ENCODE measurements around the gene TTC27. TPM values are rescaled to one million over a fixed set of nuclear protein-coding genes. Genes with fewer than 3 reads are reported as not detected.

Gene TTC27
- total RNA-seq, 1 donor = 10.8 TPM

- no peaks in the 10 kb centered on the region for H3K9me3 ChIP-seq (ENCODE audit: low read depth, low read length)
- no peaks in the 10 kb centered on the region for H3K27me3 ChIP-seq (ENCODE audit: insufficient read depth, low read length)
- no peak overlapping the region for H3K4me3 ChIP-seq (ENCODE audit: low read length)
- H3K4me1 ChIP-seq (ENCODE audit: insufficient read depth, low read length) = no peaks in the 10 kb centered on the region
Observed at GRCh38 chr2:32701806-32702205, 74.0 kb downstream of the TTC27 start.

- Histone ChIP-seq H3K27me3 (ENCODE audit: insufficient read depth, low read length) (no peaks in the 10 kb centered on the region), H3K9me3 (ENCODE audit: low read depth, low read length) (no peaks in the 10 kb centered on the region), H3K4me1 (ENCODE audit: insufficient read depth, low read length) (no peaks in the 10 kb centered on the region), H3K4me3 (ENCODE audit: low read length) (no peak overlapping the region)
Observed at GRCh38 chr2:32702303-32703064, 74.6 kb downstream of the TTC27 start.

GRCh38 chr2:32706815-32707579 lies 79.1 kb downstream of the TTC27 start:
- H3K27me3 ChIP-seq (ENCODE audit: insufficient read depth, low read length) = no peaks in the 10 kb centered on the region
- H3K4me1 ChIP-seq (ENCODE audit: insufficient read depth, low read length) = peaks cover 3% of the 10 kb centered on the region
- no peaks in the 10 kb centered on the region for H3K9me3 ChIP-seq (ENCODE audit: low read depth, low read length)
- no peak overlapping the region for H3K4me3 ChIP-seq (ENCODE audit: low read length)

GRCh38 chr2:32711219-32711618 lies 83.4 kb downstream of the TTC27 start:
- peaks cover 3% of the 10 kb centered on the region for H3K4me1 ChIP-seq (ENCODE audit: insufficient read depth, low read length)
- no peak overlapping the region for H3K4me3 ChIP-seq (ENCODE audit: low read length)
- H3K9me3 ChIP-seq (ENCODE audit: low read depth, low read length) = no peaks in the 10 kb centered on the region
- H3K27me3 ChIP-seq (ENCODE audit: insufficient read depth, low read length) = no peaks in the 10 kb centered on the region

- Histone ChIP-seq H3K9me3 (ENCODE audit: low read depth, low read length) (no peaks in the 10 kb centered on the region), H3K4me3 (ENCODE audit: low read length) (no peak overlapping the region), H3K4me1 (ENCODE audit: insufficient read depth, low read length) (peaks cover 3% of the 10 kb centered on the region), H3K27me3 (ENCODE audit: insufficient read depth, low read length) (no peaks in the 10 kb centered on the region)
Observed at GRCh38 chr2:32711908-32712501, 84.2 kb downstream of the TTC27 start.

- Histone ChIP-seq H3K27me3 (ENCODE audit: insufficient read depth, low read length) (no peaks in the 10 kb centered on the region), H3K9me3 (ENCODE audit: low read depth, low read length) (no peaks in the 10 kb centered on the region), H3K4me1 (ENCODE audit: insufficient read depth, low read length) (peaks cover 6% of the 10 kb centered on the region), H3K4me3 (ENCODE audit: low read length) (no peak overlapping the region)
Observed at GRCh38 chr2:32712870-32713269, 85.0 kb downstream of the TTC27 start.

GRCh38 chr2:32714521-32714920 lies 86.7 kb downstream of the TTC27 start:
- no peak overlapping the region for H3K4me3 ChIP-seq (ENCODE audit: low read length)
- H3K4me1 ChIP-seq (ENCODE audit: insufficient read depth, low read length) = peaks cover 6% of the 10 kb centered on the region
- no peaks in the 10 kb centered on the region for H3K27me3 ChIP-seq (ENCODE audit: insufficient read depth, low read length)
- no peaks in the 10 kb centered on the region for H3K9me3 ChIP-seq (ENCODE audit: low read depth, low read length)

- Histone ChIP-seq H3K4me1 (ENCODE audit: insufficient read depth, low read length) (peaks cover 6% of the 10 kb centered on the region), H3K4me3 (ENCODE audit: low read length) (no peak overlapping the region)
Observed at GRCh38 chr2:32715391-32715841, 87.6 kb downstream of the TTC27 start.

GRCh38 chr2:32715981-32716380 lies 88.1 kb downstream of the TTC27 start:
- Histone ChIP-seq H3K4me1 (ENCODE audit: insufficient read depth, low read length) (peaks cover 4% of the 10 kb centered on the region), H3K4me3 (ENCODE audit: low read length) (no peak overlapping the region), H3K9me3 (ENCODE audit: low read depth, low read length) (no peaks in the 10 kb centered on the region), H3K27me3 (ENCODE audit: insufficient read depth, low read length) (no peaks in the 10 kb centered on the region)

More at GRCh38 chr2:32715391-32715841, 87.6 kb downstream of the TTC27 start:
- Histone ChIP-seq H3K27me3 (ENCODE audit: insufficient read depth, low read length) (no peaks in the 10 kb centered on the region), H3K9me3 (ENCODE audit: low read depth, low read length) (no peaks in the 10 kb centered on the region)

GRCh38 chr2:32716598-32716997 lies 88.7 kb downstream of the TTC27 start:
- Histone ChIP-seq H3K27me3 (ENCODE audit: insufficient read depth, low read length) (no peaks in the 10 kb centered on the region), H3K4me1 (ENCODE audit: insufficient read depth, low read length) (peaks cover 2% of the 10 kb centered on the region), H3K9me3 (ENCODE audit: low read depth, low read length) (no peaks in the 10 kb centered on the region), H3K4me3 (ENCODE audit: low read length) (no peak overlapping the region)

- H3K4me1 ChIP-seq (ENCODE audit: insufficient read depth, low read length) = peaks cover 2% of the 10 kb centered on the region
- no peak overlapping the region for H3K4me3 ChIP-seq (ENCODE audit: low read length)
- H3K9me3 ChIP-seq (ENCODE audit: low read depth, low read length) = no peaks in the 10 kb centered on the region
- H3K27me3 ChIP-seq (ENCODE audit: insufficient read depth, low read length) = no peaks in the 10 kb centered on the region
Observed at GRCh38 chr2:32718752-32719151, 90.9 kb downstream of the TTC27 start.

- Histone ChIP-seq H3K27me3 (ENCODE audit: insufficient read depth, low read length) (no peaks in the 10 kb centered on the region), H3K4me1 (ENCODE audit: insufficient read depth, low read length) (peaks cover 2% of the 10 kb centered on the region), H3K9me3 (ENCODE audit: low read depth, low read length) (no peaks in the 10 kb centered on the region), H3K4me3 (ENCODE audit: low read length) (no peak overlapping the region)
Observed at GRCh38 chr2:32719430-32719829, 91.6 kb downstream of the TTC27 start.

- no peak overlapping the region for H3K4me3 ChIP-seq (ENCODE audit: low read length)
- H3K4me1 ChIP-seq (ENCODE audit: insufficient read depth, low read length) = peaks cover 2% of the 10 kb centered on the region
- no peaks in the 10 kb centered on the region for H3K9me3 ChIP-seq (ENCODE audit: low read depth, low read length)
- no peaks in the 10 kb centered on the region for H3K27me3 ChIP-seq (ENCODE audit: insufficient read depth, low read length)
Observed at GRCh38 chr2:32719933-32720716, 92.3 kb downstream of the TTC27 start.

GRCh38 chr2:32720771-32721170 lies 92.9 kb downstream of the TTC27 start:
- H3K27me3 ChIP-seq (ENCODE audit: insufficient read depth, low read length) = no peaks in the 10 kb centered on the region
- H3K4me3 ChIP-seq (ENCODE audit: low read length) = no peak overlapping the region
- peaks cover 2% of the 10 kb centered on the region for H3K4me1 ChIP-seq (ENCODE audit: insufficient read depth, low read length)
- H3K9me3 ChIP-seq (ENCODE audit: low read depth, low read length) = no peaks in the 10 kb centered on the region

- Histone ChIP-seq H3K9me3 (ENCODE audit: low read depth, low read length) (no peaks in the 10 kb centered on the region), H3K4me1 (ENCODE audit: insufficient read depth, low read length) (peaks cover 2% of the 10 kb centered on the region)
Observed at GRCh38 chr2:32721376-32721775, 93.5 kb downstream of the TTC27 start.

More at GRCh38 chr2:32721376-32721775, 93.5 kb downstream of the TTC27 start:
- no peak overlapping the region for H3K4me3 ChIP-seq (ENCODE audit: low read length)
- no peaks in the 10 kb centered on the region for H3K27me3 ChIP-seq (ENCODE audit: insufficient read depth, low read length)

All from mononuclear cell (primary cell).